ENCODE measurements around the gene ZBTB38. TPM values are rescaled to one million over a fixed set of nuclear protein-coding genes. Genes with fewer than 3 reads are reported as not detected.

Gene ZBTB38
- total and polyA plus RNA-seq, 2 donors (not counting 3 experiments of a cell fraction or from before 2014, with no cell fraction given) = 31.1 to 85.2 TPM

DNA sequence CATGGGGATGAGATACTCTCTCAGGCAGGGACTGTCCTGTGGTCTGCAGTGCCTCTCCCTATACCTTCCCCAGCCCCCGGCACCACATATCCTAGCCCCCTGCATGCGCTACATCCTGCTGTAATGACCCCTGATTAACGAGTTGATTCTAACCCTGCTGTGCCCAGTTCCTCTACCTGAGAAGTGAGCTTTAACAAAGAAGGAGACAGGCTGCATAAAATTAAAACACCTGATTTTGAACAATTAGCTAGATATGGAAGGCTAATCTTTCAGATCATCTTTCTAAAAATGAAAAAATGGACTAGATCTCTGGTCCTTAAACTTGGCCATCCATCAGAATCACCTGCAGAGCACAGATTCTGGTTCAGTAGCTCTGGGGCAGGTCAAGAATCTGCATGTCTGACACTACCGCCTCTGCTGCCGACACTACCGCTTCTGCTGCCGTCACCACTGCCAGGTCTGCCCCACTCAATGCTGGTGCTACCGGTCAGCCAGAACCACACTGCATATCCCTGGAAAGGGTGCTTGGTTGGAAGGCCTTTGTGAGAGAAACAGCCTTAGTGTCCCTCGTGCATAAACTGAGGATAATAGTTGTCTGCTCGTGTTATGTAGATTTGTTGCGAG lies 33.6 kb upstream of the ZBTB38 start:
- Histone ChIP-seq H3K9ac (replicated peaks; ENCODE audit: extremely low read depth, insufficient read depth, low read length) (no peak overlapping the region), H3K9me1 (replicated peaks; ENCODE audit: control insufficient read depth, extremely low read depth, insufficient read depth, low read length) (no peaks in the 10 kb centered on the region), H3K36me3 (ENCODE audit: control insufficient read depth in 2 of 2, extremely low read depth in 1 of 2, insufficient read depth in 2 of 2, low read length in 2 of 2) (no peaks in the 10 kb centered on the region), H3K4me3 (replicated peaks in 1 of 3; ENCODE audit: insufficient read depth in 1 of 3, low read depth in 1 of 3, low read length in 3 of 3) (no peak overlapping the region), H4K20me1 (replicated peaks; ENCODE audit: control insufficient read depth, extremely low read depth, insufficient read depth, low read length) (no peaks in the 10 kb centered on the region), H3K4me2 (ENCODE audit: insufficient read depth, low read length) (no peak overlapping the region), H2AFZ (ENCODE audit: low read depth, low read length) (no peak overlapping the region), H3K27me3 (ENCODE audit: control insufficient read depth in 2 of 2, insufficient read depth in 2 of 2, low read length in 2 of 2) (no peaks in the 10 kb centered on the region), H3K9me3 (replicated peaks; ENCODE audit: control insufficient read depth, insufficient read depth, low read length) (no peaks in the 10 kb centered on the region), H3K27ac (ENCODE audit: insufficient read depth, low read depth, low read length) (no peak overlapping the region), H3K4me1 (ENCODE audit: control insufficient read depth, extremely low read depth, insufficient read depth, low read length) (peaks cover 36% of the 10 kb centered on the region), H3K79me2 (ENCODE audit: control insufficient read depth, insufficient read depth, low read length) (no peaks in the 10 kb centered on the region)
- DNase-seq (ENCODE audit: low read depth, low spot score) (no peak), FAIRE-seq (no peak)
- BruUV-seq (replicated peaks) = no TSS peak
- ChIA-PET POLR2A (interaction anchor here (0.6 kb wide), 1 partner anchor 27 kb away, joined by 3 read pairs; no protein-coding TSS in a partner anchor), CTCF (interaction anchor here (1.0 to 2.1 kb wide), 3 partner anchors 23 to 36 kb away, joined by 4 to 5 read pairs (median 4); no protein-coding TSS in a partner anchor)
- dilution Hi-C loops (cut with MboI; ENCODE audit: extremely low pct_ligation_motif_present, low sequenced_read_pairs) (no loop called here), intact Hi-C loops (cut with micrococcal nuclease) (no loop called here)
- TF ChIP-seq, protein P1, sequence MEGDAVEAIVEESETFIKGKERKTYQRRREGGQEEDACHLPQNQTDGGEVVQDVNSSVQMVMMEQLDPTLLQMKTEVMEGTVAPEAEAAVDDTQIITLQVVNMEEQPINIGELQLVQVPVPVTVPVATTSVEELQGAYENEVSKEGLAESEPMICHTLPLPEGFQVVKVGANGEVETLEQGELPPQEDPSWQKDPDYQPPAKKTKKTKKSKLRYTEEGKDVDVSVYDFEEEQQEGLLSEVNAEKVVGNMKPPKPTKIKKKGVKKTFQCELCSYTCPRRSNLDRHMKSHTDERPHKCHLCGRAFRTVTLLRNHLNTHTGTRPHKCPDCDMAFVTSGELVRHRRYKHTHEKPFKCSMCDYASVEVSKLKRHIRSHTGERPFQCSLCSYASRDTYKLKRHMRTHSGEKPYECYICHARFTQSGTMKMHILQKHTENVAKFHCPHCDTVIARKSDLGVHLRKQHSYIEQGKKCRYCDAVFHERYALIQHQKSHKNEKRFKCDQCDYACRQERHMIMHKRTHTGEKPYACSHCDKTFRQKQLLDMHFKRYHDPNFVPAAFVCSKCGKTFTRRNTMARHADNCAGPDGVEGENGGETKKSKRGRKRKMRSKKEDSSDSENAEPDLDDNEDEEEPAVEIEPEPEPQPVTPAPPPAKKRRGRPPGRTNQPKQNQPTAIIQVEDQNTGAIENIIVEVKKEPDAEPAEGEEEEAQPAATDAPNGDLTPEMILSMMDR (IDR thresholded peaks at IDR 0.05; ENCODE audit: extremely low read depth in 1 of 2, insufficient read depth in 1 of 2, low read depth in 1 of 2, low read length in 2 of 2) = no peak
- TF ChIP-seq GATA2 (IDR thresholded peaks at IDR 0.05; ENCODE audit: insufficient read depth, insufficient read length, low read depth, low read length) (no peak), POLR2A (IDR thresholded peaks at IDR 0.05; ENCODE audit: low read depth, low read length) (no peak), FOS (IDR thresholded peaks at IDR 0.05; ENCODE audit: borderline replicate concordance, insufficient read depth, low read length) (no peak), JUN (IDR thresholded peaks at IDR 0.05; ENCODE audit: borderline replicate concordance, insufficient read depth, insufficient read length, low read depth) (no peak), POLR2AphosphoS5 (IDR thresholded peaks at IDR 0.05; ENCODE audit: insufficient read depth, low read depth, low read length) (no peak), EZH2 (IDR thresholded peaks at IDR 0.05; ENCODE audit: borderline replicate concordance, low read depth, low read length, severe bottlenecking) (no peak), MYC (IDR thresholded peaks at IDR 0.05; ENCODE audit: low read depth, low read length) (no peak)
- TF ChIP-seq, protein P2, sequence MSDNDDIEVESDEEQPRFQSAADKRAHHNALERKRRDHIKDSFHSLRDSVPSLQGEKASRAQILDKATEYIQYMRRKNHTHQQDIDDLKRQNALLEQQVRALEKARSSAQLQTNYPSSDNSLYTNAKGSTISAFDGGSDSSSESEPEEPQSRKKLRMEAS (IDR thresholded peaks at IDR 0.05; ENCODE audit: insufficient read depth, insufficient read length) = no peak

All from endothelial cell of umbilical vein (primary cell).